Neural progenitor cell (in vitro differentiated cells): ENCODE results near the gene MOV10L1. TPM values are rescaled to one million over a fixed set of nuclear protein-coding genes. Genes with fewer than 3 reads are reported as not detected.

Source experiments
- DNase-seq: peaks from one replicate; pipeline ENCODE4 v3.0.0-alpha.2; 2016; ENCODE audit warnings: low spot score
- H2AFZ ChIP-seq: fragments of 200-600 bp; sonication (generic); replicated peaks from 2 replicates; pipeline ENCODE4 v1.6.1; 2016; ENCODE audit warnings: antibody characterized with exemption
- H3F3A ChIP-seq: fragments of 200-600 bp; sonication (generic); 2 replicates; pipeline ENCODE4 v1.6.1; 2016; ENCODE audit warnings: antibody characterized with exemption, low read depth
- H3K27ac ChIP-seq: fragments of 200-600 bp; sonication (generic); 2 replicates; pipeline ENCODE4 v1.5.1; 2016; ENCODE audit warnings: mild to moderate bottlenecking
- H3K27me3 ChIP-seq: fragments of 200-600 bp; sonication (generic); 2 replicates; pipeline ENCODE4 v1.6.1; 2016; ENCODE audit warnings: mild to moderate bottlenecking, moderate library complexity
- H3K36me3 ChIP-seq: fragments of 200-600 bp; sonication (generic); 2 replicates; pipeline ENCODE4 v1.5.1; 2016
- H3K4me1 ChIP-seq: fragments of 200-600 bp; sonication (generic); 2 replicates; pipeline ENCODE4 v1.6.1; 2016; ENCODE audit warnings: mixed run types
- H3K4me2 ChIP-seq: fragments of 200-600 bp; sonication (generic); 2 replicates; pipeline ENCODE4 v1.6.1; 2016
- H3K4me3 ChIP-seq: fragments of 200-600 bp; sonication (generic); 2 replicates; pipeline ENCODE4 v1.5.1; 2016
- H3K79me2 ChIP-seq: fragments of 200-600 bp; sonication (generic); 2 replicates; pipeline ENCODE4 v1.6.1; 2016; ENCODE audit warnings: low read depth
- H3K9ac ChIP-seq: fragments of 200-600 bp; sonication (generic); 2 replicates; pipeline ENCODE4 v1.6.1; 2016
- H3K9me3 ChIP-seq: fragments of 200-600 bp; sonication (generic); 2 replicates; pipeline ENCODE4 v1.5.1; 2016; ENCODE audit warnings: low read depth
- H4K20me1 ChIP-seq: fragments of 200-600 bp; sonication (generic); 2 replicates; pipeline ENCODE4 v1.6.1; 2016; ENCODE audit warnings: low read depth
- H3K27ac Mint-ChIP-seq: 3 replicates; pipeline ENCODE4 v1.8.0; 2021; ENCODE audit warnings: mixed read lengths
- H3K27me3 Mint-ChIP-seq: 2 replicates; pipeline ENCODE4 v1.8.0; 2022; ENCODE audit warnings: low read depth, mild to moderate bottlenecking, inconsistent platforms, moderate library complexity, mixed read lengths; ENCODE audit not compliant: insufficient read depth
- H3K36me3 Mint-ChIP-seq: 3 replicates; pipeline ENCODE4 v1.8.0; 2021; ENCODE audit warnings: mixed read lengths
- H3K4me1 Mint-ChIP-seq: 3 replicates; pipeline ENCODE4 v1.8.0; 2021; ENCODE audit warnings: mixed read lengths
- H3K4me3 Mint-ChIP-seq: 3 replicates; pipeline ENCODE4 v1.8.0; 2021; ENCODE audit warnings: mild to moderate bottlenecking, moderate library complexity, mixed read lengths
- H3K9me3 Mint-ChIP-seq: 3 replicates; pipeline ENCODE4 v1.8.0; 2020; ENCODE audit warnings: mixed read lengths
- EZH2 ChIP-seq: fragments of 200-600 bp; sonication (generic); IDR thresholded peaks from 2 replicates; pipeline ENCODE4 v1.6.1; 2017; ENCODE audit warnings: antibody characterized with exemption, mild to moderate bottlenecking, moderate library complexity
- EZH2phosphoT487 ChIP-seq: fragments of 200-600 bp; sonication (generic); IDR thresholded peaks from 2 replicates; pipeline ENCODE4 v1.6.1; 2017; ENCODE audit warnings: antibody characterized with exemption
- total RNA-seq: library from RNA; depleted of rRNA; stranded (reverse); fragments of >200 nt; gene quantifications from 2 replicates; pipeline ENCODE4 v1.2.3, GENCODE V29; 2015; ENCODE audit warnings: low replicate concordance
- TF ChIP-seq, protein P1 (sequence below): fragments of 200-600 bp; sonication (generic); IDR thresholded peaks from 2 replicates; pipeline ENCODE4 v1.5.1; 2017; ENCODE audit warnings: antibody characterized with exemption, mild to moderate bottlenecking

MOV10L1 gene
- total RNA-seq, 1 donor from 2014 or later: not detected

GRCh38 chr22:50044485-50045118, 45.2 kb upstream of the MOV10L1 start:
- Histone ChIP-seq H4K20me1 (no peaks in the 10 kb centered on the region), H3K4me2 (no peak overlapping the region), H3K27me3 (no peaks in the 10 kb centered on the region), H3K79me2 (no peaks in the 10 kb centered on the region), H3F3A (no peaks in the 10 kb centered on the region), H3K9ac (no peak overlapping the region), H3K36me3 (no peaks in the 10 kb centered on the region), H3K4me3 (no peak overlapping the region), H3K27ac (no peak overlapping the region), H3K4me1 (no peaks in the 10 kb centered on the region), H2AFZ (no peak overlapping the region), H3K9me3 (no peaks in the 10 kb centered on the region)
- Mint-ChIP-seq H3K9me3 (peaks cover 14% of the 10 kb centered on the region), H3K36me3 (no peaks in the 10 kb centered on the region), H3K27ac (no peak overlapping the region), H3K4me1 (no peaks in the 10 kb centered on the region), H3K4me3 (no peak overlapping the region), H3K27me3 (peaks cover 16% of the 10 kb centered on the region)
- no peak for TF ChIP-seq EZH2phosphoT487
- TF ChIP-seq EZH2: no peak
- TF ChIP-seq, protein P1, sequence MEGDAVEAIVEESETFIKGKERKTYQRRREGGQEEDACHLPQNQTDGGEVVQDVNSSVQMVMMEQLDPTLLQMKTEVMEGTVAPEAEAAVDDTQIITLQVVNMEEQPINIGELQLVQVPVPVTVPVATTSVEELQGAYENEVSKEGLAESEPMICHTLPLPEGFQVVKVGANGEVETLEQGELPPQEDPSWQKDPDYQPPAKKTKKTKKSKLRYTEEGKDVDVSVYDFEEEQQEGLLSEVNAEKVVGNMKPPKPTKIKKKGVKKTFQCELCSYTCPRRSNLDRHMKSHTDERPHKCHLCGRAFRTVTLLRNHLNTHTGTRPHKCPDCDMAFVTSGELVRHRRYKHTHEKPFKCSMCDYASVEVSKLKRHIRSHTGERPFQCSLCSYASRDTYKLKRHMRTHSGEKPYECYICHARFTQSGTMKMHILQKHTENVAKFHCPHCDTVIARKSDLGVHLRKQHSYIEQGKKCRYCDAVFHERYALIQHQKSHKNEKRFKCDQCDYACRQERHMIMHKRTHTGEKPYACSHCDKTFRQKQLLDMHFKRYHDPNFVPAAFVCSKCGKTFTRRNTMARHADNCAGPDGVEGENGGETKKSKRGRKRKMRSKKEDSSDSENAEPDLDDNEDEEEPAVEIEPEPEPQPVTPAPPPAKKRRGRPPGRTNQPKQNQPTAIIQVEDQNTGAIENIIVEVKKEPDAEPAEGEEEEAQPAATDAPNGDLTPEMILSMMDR: no peak
- DNase-seq: no peak

GRCh38 chr22:50045211-50046018, 44.4 kb upstream of the MOV10L1 start:
- Histone ChIP-seq H4K20me1 (no peaks in the 10 kb centered on the region), H3K4me1 (no peaks in the 10 kb centered on the region), H3K27me3 (no peaks in the 10 kb centered on the region), H2AFZ (no peak overlapping the region), H3K4me3 (no peak overlapping the region), H3K4me2 (no peak overlapping the region), H3K9ac (no peak overlapping the region), H3K36me3 (no peaks in the 10 kb centered on the region), H3K9me3 (no peaks in the 10 kb centered on the region), H3K27ac (no peak overlapping the region), H3K79me2 (no peaks in the 10 kb centered on the region), H3F3A (no peaks in the 10 kb centered on the region)
- H3K9me3 Mint-ChIP-seq: peaks cover 10% of the 10 kb centered on the region
- no peaks in the 10 kb centered on the region for H3K4me1 Mint-ChIP-seq
- H3K4me3 Mint-ChIP-seq: no peak overlapping the region
- no peak for DNase-seq
- H3K36me3 Mint-ChIP-seq: no peaks in the 10 kb centered on the region
- H3K27ac Mint-ChIP-seq: no peak overlapping the region
- TF ChIP-seq, protein P1: no peak
- TF ChIP-seq EZH2 (no peak), EZH2phosphoT487 (no peak)
- peaks cover 16% of the 10 kb centered on the region for H3K27me3 Mint-ChIP-seq

GRCh38 chr22:50046019-50046415, 43.8 kb upstream of the MOV10L1 start:
- Histone ChIP-seq H3K79me2 (no peaks in the 10 kb centered on the region), H3K9me3 (no peaks in the 10 kb centered on the region), H3K9ac (no peak overlapping the region), H2AFZ (no peak overlapping the region), H3K27ac (no peak overlapping the region), H3K4me1 (no peaks in the 10 kb centered on the region), H3K4me3 (no peak overlapping the region), H3K27me3 (no peaks in the 10 kb centered on the region), H4K20me1 (no peaks in the 10 kb centered on the region), H3F3A (no peaks in the 10 kb centered on the region), H3K4me2 (no peak overlapping the region), H3K36me3 (no peaks in the 10 kb centered on the region)
- H3K4me1 Mint-ChIP-seq: no peaks in the 10 kb centered on the region
- no peak overlapping the region for H3K27ac Mint-ChIP-seq
- TF ChIP-seq EZH2phosphoT487: no peak
- TF ChIP-seq EZH2: no peak
- TF ChIP-seq, protein P1: no peak
- peaks cover 16% of the 10 kb centered on the region for H3K27me3 Mint-ChIP-seq
- peaks cover 9% of the 10 kb centered on the region for H3K9me3 Mint-ChIP-seq
- H3K4me3 Mint-ChIP-seq: no peak overlapping the region
- DNase-seq: no peak
- H3K36me3 Mint-ChIP-seq: no peaks in the 10 kb centered on the region
